Activated T-helper 17 cell treated with anti-CD3 and anti-CD28 coated beads, Interleukin-2, amount 50 U/mL, for 72 hours (primary cell): ENCODE measurements around the gene SPATA31D1. TPM values are rescaled to one million over a fixed set of nuclear protein-coding genes. Genes with fewer than 3 reads are reported as not detected.

Experiments used
- ATAC-seq: fragments of 150-1000 bp; cut with Tn5 transposase; replicated peaks from 2 replicates; pipeline ENCODE4 v1.10.0; 2021; ENCODE audit warnings: mild to moderate bottlenecking, moderate library complexity
- H3K27ac Mint-ChIP-seq: one replicate; pipeline ENCODE4 v1.8.0; 2022; ENCODE audit warnings: mixed read lengths
- H3K27me3 Mint-ChIP-seq: one replicate; pipeline ENCODE4 v1.8.0; 2022; ENCODE audit warnings: mixed read lengths
- H3K36me3 Mint-ChIP-seq: one replicate; pipeline ENCODE4 v1.8.0; 2022; ENCODE audit warnings: low read depth, mild to moderate bottlenecking, mixed read lengths
- H3K4me1 Mint-ChIP-seq: one replicate; pipeline ENCODE4 v1.8.0; 2022; ENCODE audit warnings: mixed read lengths
- H3K4me3 Mint-ChIP-seq: one replicate; pipeline ENCODE4 v1.8.0; 2022; ENCODE audit warnings: mild to moderate bottlenecking, mixed read lengths
- H3K9me3 Mint-ChIP-seq: one replicate; pipeline ENCODE4 v1.8.0; 2022; ENCODE audit warnings: mixed read lengths
- total RNA-seq, 2 donors: library from RNA; stranded (reverse); gene quantifications; one replicate each; pipeline ENCODE4 v1.2.3, GENCODE V29; 2022

SPATA31D1 gene
- total RNA-seq, 2 donors from 2014 or later: not detected

GRCh38 chr9:81986051-81986450 is 2.5 kb upstream of the SPATA31D1 start:
- Mint-ChIP-seq H3K27ac (no peak overlapping the region), H3K36me3 (no peaks in the 10 kb centered on the region), H3K4me1 (no peaks in the 10 kb centered on the region), H3K27me3 (no peaks in the 10 kb centered on the region), H3K9me3 (peaks cover 9% of the 10 kb centered on the region), H3K4me3 (no peak overlapping the region)
- no peak for ATAC-seq

GRCh38 chr9:81989700-81990099 is 1.1 kb downstream of the SPATA31D1 start:
- Mint-ChIP-seq H3K36me3 (no peaks in the 10 kb centered on the region), H3K4me1 (no peaks in the 10 kb centered on the region), H3K27ac (no peak overlapping the region), H3K4me3 (no peak overlapping the region), H3K27me3 (no peaks in the 10 kb centered on the region), H3K9me3 (peaks cover 10% of the 10 kb centered on the region)
- no peak for ATAC-seq

- Mint-ChIP-seq H3K4me1 (no peaks in the 10 kb centered on the region), H3K36me3 (no peaks in the 10 kb centered on the region)
Observed at GRCh38 chr9:81993656-81994055, 5.1 kb downstream of the SPATA31D1 start.

GRCh38 chr9:81999806-82000205 is 11.2 kb downstream of the SPATA31D1 start:
- no peak for ATAC-seq
- no peaks in the 10 kb centered on the region for H3K36me3 Mint-ChIP-seq
- H3K4me1 Mint-ChIP-seq: no peaks in the 10 kb centered on the region
- no peak overlapping the region for H3K4me3 Mint-ChIP-seq
- H3K9me3 Mint-ChIP-seq: peaks cover 12% of the 10 kb centered on the region
- H3K27ac Mint-ChIP-seq: no peak overlapping the region
- no peaks in the 10 kb centered on the region for H3K27me3 Mint-ChIP-seq

More at GRCh38 chr9:81993656-81994055, 5.1 kb downstream of the SPATA31D1 start:
- Mint-ChIP-seq H3K4me3 (no peak overlapping the region), H3K27me3 (no peaks in the 10 kb centered on the region), H3K9me3 (peaks cover 14% of the 10 kb centered on the region), H3K27ac (no peak overlapping the region)
- ATAC-seq: no peak

GRCh38 chr9:82010711-82011110 is 22.1 kb downstream of the SPATA31D1 start:
- Mint-ChIP-seq H3K36me3 (no peaks in the 10 kb centered on the region), H3K9me3 (peaks cover 14% of the 10 kb centered on the region), H3K4me1 (no peaks in the 10 kb centered on the region), H3K4me3 (no peak overlapping the region), H3K27me3 (no peaks in the 10 kb centered on the region), H3K27ac (no peak overlapping the region)
- ATAC-seq: no peak

GRCh38 chr9:82011133-82011532 is 22.6 kb downstream of the SPATA31D1 start:
- no peaks in the 10 kb centered on the region for H3K4me1 Mint-ChIP-seq
- no peak overlapping the region for H3K27ac Mint-ChIP-seq
- H3K4me3 Mint-ChIP-seq: no peak overlapping the region
- no peaks in the 10 kb centered on the region for H3K27me3 Mint-ChIP-seq
- H3K9me3 Mint-ChIP-seq: peaks cover 14% of the 10 kb centered on the region
- no peaks in the 10 kb centered on the region for H3K36me3 Mint-ChIP-seq
- no peak for ATAC-seq

- Mint-ChIP-seq H3K27ac (no peak overlapping the region), H3K9me3 (peaks cover 14% of the 10 kb centered on the region), H3K36me3 (no peaks in the 10 kb centered on the region), H3K4me3 (no peak overlapping the region), H3K4me1 (no peaks in the 10 kb centered on the region), H3K27me3 (no peaks in the 10 kb centered on the region)
- ATAC-seq: no peak
Observed at GRCh38 chr9:82012276-82012675, 23.7 kb downstream of the SPATA31D1 start.

- Mint-ChIP-seq H3K4me1 (no peaks in the 10 kb centered on the region), H3K9me3 (peaks cover 8% of the 10 kb centered on the region), H3K4me3 (no peak overlapping the region), H3K36me3 (no peaks in the 10 kb centered on the region), H3K27ac (no peak overlapping the region), H3K27me3 (no peaks in the 10 kb centered on the region)
- no peak for ATAC-seq
Observed at GRCh38 chr9:82020331-82020730, 31.8 kb downstream of the SPATA31D1 start.

- no peak for ATAC-seq
- peaks cover 7% of the 10 kb centered on the region for H3K9me3 Mint-ChIP-seq
- no peaks in the 10 kb centered on the region for H3K4me1 Mint-ChIP-seq
- no peak overlapping the region for H3K27ac Mint-ChIP-seq
- H3K36me3 Mint-ChIP-seq: no peaks in the 10 kb centered on the region
- H3K4me3 Mint-ChIP-seq: no peak overlapping the region
- H3K27me3 Mint-ChIP-seq: no peaks in the 10 kb centered on the region
Observed at GRCh38 chr9:82021198-82021597, 32.6 kb downstream of the SPATA31D1 start.

GRCh38 chr9:82022121-82022520 is 33.5 kb downstream of the SPATA31D1 start:
- H3K4me3 Mint-ChIP-seq: no peak overlapping the region
- no peaks in the 10 kb centered on the region for H3K27me3 Mint-ChIP-seq
- ATAC-seq: no peak
- H3K36me3 Mint-ChIP-seq: no peaks in the 10 kb centered on the region
- peaks cover 7% of the 10 kb centered on the region for H3K9me3 Mint-ChIP-seq
- H3K4me1 Mint-ChIP-seq: no peaks in the 10 kb centered on the region
- H3K27ac Mint-ChIP-seq: no peak overlapping the region

GRCh38 chr9:82024908-82025307 is 36.3 kb downstream of the SPATA31D1 start:
- Mint-ChIP-seq H3K27ac (no peak overlapping the region), H3K36me3 (no peaks in the 10 kb centered on the region), H3K4me3 (no peak overlapping the region), H3K4me1 (no peaks in the 10 kb centered on the region), H3K27me3 (no peaks in the 10 kb centered on the region), H3K9me3 (peaks cover 7% of the 10 kb centered on the region)
- no peak for ATAC-seq

- ATAC-seq: no peak
- no peaks in the 10 kb centered on the region for H3K4me1 Mint-ChIP-seq
- H3K9me3 Mint-ChIP-seq: peaks cover 7% of the 10 kb centered on the region
- H3K27me3 Mint-ChIP-seq: no peaks in the 10 kb centered on the region
- H3K36me3 Mint-ChIP-seq: no peaks in the 10 kb centered on the region
- H3K4me3 Mint-ChIP-seq: no peak overlapping the region
- no peak overlapping the region for H3K27ac Mint-ChIP-seq
Observed at GRCh38 chr9:82031538-82032280, 43.1 kb downstream of the SPATA31D1 start.

- Mint-ChIP-seq H3K27me3 (no peaks in the 10 kb centered on the region), H3K4me1 (no peaks in the 10 kb centered on the region), H3K36me3 (no peaks in the 10 kb centered on the region), H3K9me3 (peaks cover 7% of the 10 kb centered on the region), H3K4me3 (no peak overlapping the region), H3K27ac (no peak overlapping the region)
- ATAC-seq: no peak
Observed at GRCh38 chr9:82034956-82035731, 46.6 kb downstream of the SPATA31D1 start.

- H3K4me3 Mint-ChIP-seq: no peak overlapping the region
- peaks cover 7% of the 10 kb centered on the region for H3K9me3 Mint-ChIP-seq
- no peaks in the 10 kb centered on the region for H3K36me3 Mint-ChIP-seq
- H3K27ac Mint-ChIP-seq: no peak overlapping the region
- ATAC-seq: no peak
- no peaks in the 10 kb centered on the region for H3K4me1 Mint-ChIP-seq
- H3K27me3 Mint-ChIP-seq: no peaks in the 10 kb centered on the region
Observed at GRCh38 chr9:82036086-82036485, 47.5 kb downstream of the SPATA31D1 start.

GRCh38 chr9:82037126-82037525 is 48.6 kb downstream of the SPATA31D1 start:
- H3K9me3 Mint-ChIP-seq: peaks cover 7% of the 10 kb centered on the region

More at GRCh38 chr9:82037126-82037525, 48.6 kb downstream of the SPATA31D1 start:
- Mint-ChIP-seq H3K27me3 (no peaks in the 10 kb centered on the region), H3K4me1 (no peaks in the 10 kb centered on the region), H3K36me3 (no peaks in the 10 kb centered on the region), H3K27ac (no peak overlapping the region), H3K4me3 (no peak overlapping the region)
- ATAC-seq: no peak
